CD4-positive, alpha-beta T cell treated with Interleukin-4 for 4 hours (primary cell): ENCODE measurements around the gene PCDHGA1.
"Not testable (repeated sequence)": the region's sequence is repeated elsewhere in the genome, so short reads cannot be mapped to it uniquely, and the experiment has no call there.

Experiments
- DNase-seq: peaks from one replicate; pipeline ENCODE4 v3.0.0-alpha.2; 2020

Gene PCDHGA1

GRCh38 chr5:141412854-141413539, 82.7 kb downstream of the PCDHGA1 start, which contains the start of gene PCDHGA10:
PCDHGA10 (plus strand) TSS chr5:141412987; CDS start chr5:141413176, 189 bp downstream.
- DNase-seq = peak; percentile 58

DNA sequence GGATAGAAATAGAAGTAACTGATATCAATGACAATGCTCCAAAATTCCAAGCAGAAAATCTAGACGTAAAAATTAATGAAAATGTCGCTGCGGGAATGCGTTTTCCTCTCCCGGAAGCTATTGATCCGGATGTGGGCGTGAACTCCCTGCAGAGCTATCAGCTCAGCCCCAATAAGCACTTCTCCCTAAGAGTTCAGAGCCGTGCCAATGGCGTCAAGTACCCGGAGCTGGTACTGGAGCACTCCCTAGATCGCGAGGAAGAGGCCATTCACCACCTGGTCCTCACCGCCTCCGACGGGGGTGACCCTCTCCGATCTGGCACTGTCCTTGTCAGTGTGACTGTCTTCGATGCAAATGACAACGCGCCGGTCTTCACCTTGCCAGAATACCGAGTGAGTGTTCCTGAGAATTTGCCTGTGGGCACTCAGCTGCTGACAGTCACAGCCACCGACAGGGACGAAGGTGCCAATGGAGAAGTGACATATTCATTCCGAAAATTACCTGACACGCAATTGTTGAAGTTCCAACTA, 83.3 kb downstream of the PCDHGA1 start:
- DNase-seq = no peak

- not testable (repeated sequence) for DNase-seq
Measured at GRCh38 chr5:141414548-141415274, 84.4 kb downstream of the PCDHGA1 start.

- DNase-seq = not testable (repeated sequence)
Measured at GRCh38 chr5:141415275-141415618, 84.9 kb downstream of the PCDHGA1 start.

GRCh38 chr5:141417494-141418172, 87.3 kb downstream of the PCDHGA1 start, which contains the start of gene PCDHGB7:
PCDHGB7 (plus strand) TSS chr5:141417677; CDS start chr5:141417860, 183 bp downstream.
- DNase-seq = peak; percentile 36

DNA sequence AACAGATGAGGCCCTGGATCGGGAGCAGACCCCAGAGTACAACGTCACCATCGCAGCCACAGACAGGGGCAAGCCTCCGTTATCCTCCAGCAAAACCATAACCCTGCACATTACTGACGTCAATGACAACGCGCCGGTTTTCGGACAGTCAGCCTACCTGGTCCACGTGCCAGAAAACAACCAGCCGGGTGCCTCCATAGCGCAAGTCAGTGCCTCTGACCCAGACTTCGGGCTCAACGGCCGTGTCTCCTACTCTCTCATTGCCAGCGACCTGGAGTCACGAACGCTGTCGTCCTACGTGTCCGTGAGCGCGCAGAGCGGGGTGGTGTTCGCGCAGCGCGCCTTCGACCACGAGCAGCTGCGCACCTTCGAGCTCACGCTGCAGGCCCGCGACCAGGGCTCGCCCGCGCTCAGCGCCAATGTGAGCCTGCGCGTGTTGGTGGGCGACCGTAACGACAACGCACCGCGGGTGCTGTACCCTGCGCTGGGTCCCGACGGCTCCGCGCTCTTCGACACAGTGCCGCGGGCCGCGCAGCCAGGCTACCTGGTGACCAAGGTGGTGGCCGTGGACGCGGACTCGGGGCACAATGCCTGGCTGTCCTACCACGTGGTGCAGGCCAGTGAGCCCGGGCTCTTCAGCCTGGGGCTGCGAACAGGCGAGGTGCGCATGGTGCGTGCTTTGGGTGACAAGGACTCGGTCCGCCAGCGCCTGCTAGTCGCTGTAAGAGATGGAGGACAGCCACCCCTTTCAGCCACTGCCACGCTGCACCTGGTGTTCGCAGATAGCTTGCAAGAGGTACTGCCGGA, 89.0 kb downstream of the PCDHGA1 start:
- no peak for DNase-seq

DNA sequence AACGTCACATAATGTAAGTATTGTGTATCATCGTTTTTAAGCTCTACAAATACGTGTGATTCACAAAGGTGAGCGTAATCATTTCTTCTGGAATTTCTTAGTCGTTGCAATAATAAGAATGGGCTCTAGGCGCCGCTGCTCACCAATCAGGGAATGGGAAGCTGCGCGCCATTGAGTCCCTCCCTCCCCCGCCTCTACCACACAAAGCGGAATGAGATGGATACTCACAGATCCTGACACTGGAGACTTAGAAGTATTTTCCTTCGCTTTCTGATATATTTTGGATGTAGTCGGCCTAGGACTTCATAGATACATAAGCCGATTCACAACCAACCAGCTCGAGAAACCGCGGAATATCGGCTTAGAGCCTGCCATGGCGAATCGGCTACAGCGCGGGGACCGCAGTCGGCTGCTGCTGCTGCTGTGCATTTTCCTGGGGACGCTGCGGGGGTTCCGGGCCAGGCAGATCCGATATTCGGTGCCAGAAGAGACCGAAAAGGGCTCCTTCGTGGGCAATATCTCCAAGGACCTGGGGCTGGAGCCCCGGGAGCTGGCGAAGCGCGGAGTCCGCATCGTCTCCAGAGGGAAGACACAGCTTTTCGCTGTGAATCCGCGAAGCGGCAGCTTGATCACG, 90.7 kb downstream of the PCDHGA1 start, which contains the start of gene PCDHGA11:
PCDHGA11 (plus strand) TSS at position 197 of the 634 bp plus-strand sequence; CDS start at position 374, 177 bp downstream.
- peak; percentile 44 for DNase-seq

DNA sequence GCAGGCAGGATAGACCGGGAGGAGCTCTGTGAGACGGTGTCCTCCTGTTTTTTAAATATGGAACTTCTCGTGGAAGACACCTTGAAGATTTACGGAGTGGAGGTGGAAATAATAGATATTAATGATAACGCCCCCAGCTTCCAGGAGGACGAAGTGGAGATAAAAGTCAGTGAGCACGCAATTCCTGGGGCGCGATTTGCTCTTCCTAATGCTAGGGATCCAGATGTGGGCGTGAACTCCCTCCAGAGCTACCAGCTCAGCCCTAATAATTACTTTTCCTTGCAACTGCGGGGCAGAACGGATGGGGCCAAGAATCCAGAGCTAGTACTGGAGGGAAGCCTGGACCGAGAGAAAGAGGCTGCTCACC, 91.2 kb downstream of the PCDHGA1 start:
- DNase-seq = no peak

DNA sequence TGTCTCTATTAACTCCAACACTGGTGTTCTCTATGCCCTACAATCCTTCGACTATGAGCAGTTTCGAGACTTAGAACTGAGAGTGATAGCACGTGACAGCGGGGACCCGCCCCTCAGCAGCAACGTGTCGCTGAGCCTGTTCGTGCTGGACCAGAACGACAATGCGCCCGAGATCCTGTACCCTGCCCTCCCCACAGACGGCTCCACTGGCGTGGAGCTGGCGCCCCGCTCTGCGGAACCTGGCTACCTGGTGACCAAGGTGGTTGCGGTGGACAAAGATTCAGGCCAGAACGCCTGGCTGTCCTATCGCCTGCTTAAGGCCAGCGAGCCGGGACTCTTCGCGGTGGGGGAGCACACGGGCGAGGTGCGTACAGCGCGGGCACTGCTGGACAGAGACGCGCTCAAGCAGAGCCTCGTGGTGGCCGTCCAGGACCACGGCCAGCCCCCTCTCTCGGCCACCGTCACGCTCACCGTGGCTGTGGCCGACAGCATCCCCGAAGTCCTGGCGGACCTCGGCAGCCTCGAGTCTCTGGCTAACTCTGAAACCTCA, 92.5 kb downstream of the PCDHGA1 start:
- no peak for DNase-seq

DNA sequence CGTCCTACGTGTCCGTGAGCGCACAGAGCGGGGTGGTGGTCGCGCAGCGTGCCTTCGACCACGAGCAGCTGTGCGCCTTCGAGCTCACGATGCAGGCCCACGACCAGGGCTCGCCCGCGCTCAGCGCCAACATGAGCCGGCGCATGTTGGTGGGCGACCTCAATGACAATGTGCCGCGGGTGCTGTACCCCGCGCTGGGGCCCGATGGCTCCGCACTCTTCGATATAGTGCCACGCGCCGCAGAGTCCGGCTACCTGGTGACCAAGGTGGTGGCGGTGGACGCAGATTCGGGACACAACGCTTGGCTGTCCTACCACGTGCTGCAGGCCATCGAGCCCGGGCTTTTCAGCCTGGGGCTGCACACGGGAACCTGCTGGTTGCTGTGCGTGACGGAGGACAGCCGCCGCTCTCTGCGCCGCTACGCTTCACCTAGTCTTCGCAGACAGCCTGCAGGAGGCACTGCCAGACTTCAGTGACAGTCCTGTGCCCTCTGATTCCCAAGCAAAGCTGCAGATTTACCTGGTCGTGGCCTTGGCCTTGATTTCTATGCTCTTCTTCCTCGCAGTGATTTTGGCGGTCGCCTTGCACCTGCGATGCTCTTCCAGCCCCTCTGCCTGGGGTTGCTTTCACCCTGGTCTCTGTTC, 97.6 kb downstream of the PCDHGA1 start:
- no peak for DNase-seq

- DNase-seq = no peak
Measured at GRCh38 chr5:141430332-141431113, 100.2 kb downstream of the PCDHGA1 start, which contains the start of gene PCDHGA12. PCDHGA12 (plus strand) TSS chr5:141430507; CDS start chr5:141430760, 253 bp downstream.

DNA sequence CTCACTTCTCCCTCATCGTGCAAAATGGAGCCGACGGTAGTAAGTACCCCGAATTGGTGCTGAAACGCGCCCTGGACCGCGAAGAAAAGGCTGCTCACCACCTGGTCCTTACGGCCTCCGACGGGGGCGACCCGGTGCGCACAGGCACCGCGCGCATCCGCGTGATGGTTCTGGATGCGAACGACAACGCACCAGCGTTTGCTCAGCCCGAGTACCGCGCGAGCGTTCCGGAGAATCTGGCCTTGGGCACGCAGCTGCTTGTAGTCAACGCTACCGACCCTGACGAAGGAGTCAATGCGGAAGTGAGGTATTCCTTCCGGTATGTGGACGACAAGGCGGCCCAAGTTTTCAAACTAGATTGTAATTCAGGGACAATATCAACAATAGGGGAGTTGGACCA, 101.0 kb downstream of the PCDHGA1 start:
- no peak for DNase-seq

DNA sequence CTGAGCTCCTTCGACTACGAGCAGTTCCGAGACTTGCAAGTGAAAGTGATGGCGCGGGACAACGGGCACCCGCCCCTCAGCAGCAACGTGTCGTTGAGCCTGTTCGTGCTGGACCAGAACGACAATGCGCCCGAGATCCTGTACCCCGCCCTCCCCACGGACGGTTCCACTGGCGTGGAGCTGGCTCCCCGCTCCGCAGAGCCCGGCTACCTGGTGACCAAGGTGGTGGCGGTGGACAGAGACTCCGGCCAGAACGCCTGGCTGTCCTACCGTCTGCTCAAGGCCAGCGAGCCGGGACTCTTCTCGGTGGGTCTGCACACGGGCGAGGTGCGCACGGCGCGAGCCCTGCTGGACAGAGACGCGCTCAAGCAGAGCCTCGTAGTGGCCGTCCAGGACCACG, 102.0 kb downstream of the PCDHGA1 start:
- not testable (repeated sequence) for DNase-seq

DNA sequence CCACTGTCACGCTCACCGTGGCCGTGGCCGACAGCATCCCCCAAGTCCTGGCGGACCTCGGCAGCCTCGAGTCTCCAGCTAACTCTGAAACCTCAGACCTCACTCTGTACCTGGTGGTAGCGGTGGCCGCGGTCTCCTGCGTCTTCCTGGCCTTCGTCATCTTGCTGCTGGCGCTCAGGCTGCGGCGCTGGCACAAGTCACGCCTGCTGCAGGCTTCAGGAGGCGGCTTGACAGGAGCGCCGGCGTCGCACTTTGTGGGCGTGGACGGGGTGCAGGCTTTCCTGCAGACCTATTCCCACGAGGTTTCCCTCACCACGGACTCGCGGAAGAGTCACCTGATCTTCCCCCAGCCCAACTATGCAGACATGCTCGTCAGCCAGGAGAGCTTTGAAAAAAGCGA, 102.4 kb downstream of the PCDHGA1 start:
- DNase-seq = not testable (repeated sequence)

- DNase-seq = no peak
Measured at GRCh38 chr5:141434006-141434405, 103.7 kb downstream of the PCDHGA1 start.

- no peak for DNase-seq
Measured at GRCh38 chr5:141437221-141437620, 106.9 kb downstream of the PCDHGA1 start.

DNA sequence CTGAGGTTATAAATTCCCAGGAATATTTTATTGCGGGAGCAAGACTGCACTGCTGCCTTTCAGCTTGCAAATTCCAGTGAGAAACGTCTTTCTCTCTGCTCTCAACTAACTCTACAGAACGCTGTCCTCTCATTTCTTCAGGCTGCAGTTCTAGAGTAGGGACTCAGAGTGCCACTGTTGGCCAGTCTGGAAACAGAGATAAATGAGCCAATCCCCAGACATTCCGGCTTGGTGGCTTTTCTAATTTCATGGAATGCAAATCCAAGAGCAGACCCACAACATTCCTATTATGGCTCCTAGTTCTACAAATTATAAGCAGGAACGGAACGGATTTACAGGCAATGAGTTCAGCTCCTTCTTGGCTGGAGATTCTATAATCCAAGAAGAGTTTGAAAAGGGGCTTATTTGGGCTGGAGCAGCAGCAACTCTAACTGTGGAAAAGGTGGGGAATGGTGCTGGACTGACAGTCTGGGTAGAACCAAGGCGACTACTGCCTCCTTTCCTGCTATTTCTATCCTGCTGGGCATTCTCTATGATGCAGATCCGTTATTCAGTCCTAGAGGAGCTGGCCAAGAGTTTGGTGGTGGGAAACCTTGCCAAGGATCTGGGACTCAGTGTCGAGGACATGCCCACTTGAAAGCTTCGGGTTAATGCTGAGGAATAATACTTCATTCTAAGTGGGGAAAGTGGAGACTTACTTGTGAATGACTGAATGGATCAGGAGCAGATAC, 109.3 kb downstream of the PCDHGA1 start:
- no peak for DNase-seq

DNA sequence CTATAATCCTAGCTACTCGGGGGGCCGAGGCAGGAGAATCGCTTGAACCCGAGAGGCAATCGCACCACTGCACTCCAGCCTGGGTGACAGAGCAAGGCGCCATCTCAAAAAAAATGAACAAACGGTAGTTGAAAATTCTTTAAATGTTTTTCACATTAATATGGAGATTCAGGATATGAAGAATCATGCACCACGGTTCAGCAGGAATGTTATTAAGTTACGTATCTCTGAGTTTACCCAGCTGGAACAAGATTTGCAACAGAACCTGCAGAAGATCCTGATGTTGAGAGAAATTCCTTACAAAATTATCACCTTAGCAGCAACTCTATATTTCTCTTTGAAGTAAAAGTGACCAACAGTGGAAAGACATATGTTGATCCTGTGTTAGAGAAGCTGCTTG, 110.0 kb downstream of the PCDHGA1 start:
- no peak for DNase-seq

- DNase-seq = no peak
Measured at GRCh38 chr5:141441571-141442170, 111.4 kb downstream of the PCDHGA1 start.
